Activated T-helper 1 cell treated with Interleukin-2 at 50 U/mL for 16 hours (primary cell): ENCODE data around the gene ALLC.

Source experiments
- DNase-seq: peaks from one replicate; pipeline ENCODE4 v3.0.0-alpha.2; 2020; ENCODE audit warnings: low read depth

Gene ALLC

GRCh38 chr2:3751251-3751650 lies 93.3 kb downstream of the ALLC start:
- DNase-seq: no peak

- no peak for DNase-seq
These were observed 93.8 kb downstream of the ALLC start for GRCh38 chr2:3751806-3752205.
